HCT116 (cell line): Measurements from ENCODE around the gene PPM1E. TPM values are rescaled to one million over a fixed set of nuclear protein-coding genes. Genes with fewer than 3 reads are reported as not detected.
"Not testable (repeated sequence)": the region's sequence is repeated elsewhere in the genome, so short reads cannot be mapped to it uniquely, and the experiment has no call there.

Experiments used
- ATAC-seq: fragments of 200-7000 bp; cut with Tn5 transposase; 2 replicates; pipeline ENCODE4 v1.9.1; 2020; ENCODE audit warnings: mild to moderate bottlenecking, moderate library complexity
- BruUV-seq: library from RNA; stranded (reverse); fragments of 400-500 nt; replicated peaks from 2 replicates; lab custom pipeline; 2021; lab: Mats Ljungman, UMichigan
- CTCF ChIA-PET: fragments of 300-600 bp; sonication (Branson Sonifier 250); formaldehyde crosslinking; loops from one replicate; lab custom pipeline; 2021; ENCODE audit warnings: antibody characterized with exemption; lab: Charles Lee
- POLR2A ChIA-PET: fragments of 300-600, 350-600 bp; sonication (Branson Sonifier 250); formaldehyde crosslinking; loops from one replicate; lab custom pipeline; 2021; ENCODE audit warnings: antibody characterized with exemption; lab: Charles Lee
- RAD21 ChIA-PET, 2 experiments: fragments of 300-600 bp; sonication (Branson Sonifier 250); formaldehyde crosslinking; loops; one replicate each; lab custom pipeline; 2023; ENCODE audit warnings: low total read pairs in 2 of 2; ENCODE audit not compliant: uncharacterized antibody in 2 of 2, unreplicated experiment in 2 of 2, low non-redundant PET in 1 of 2; lab: Charles Lee
- DNase-seq: peaks from one replicate; pipeline ENCODE4 v3.0.0-alpha.2; 2010; ENCODE audit warnings: low read depth, low spot score
- H2AFZ ChIP-seq: fragments of 200-600 bp; shearing (Covaris generic), sonication (generic); 2 replicates; pipeline ENCODE4 v1.6.1; 2017; ENCODE audit warnings: low read depth, mixed run types, mixed read lengths, antibody characterized with exemption, low read length; ENCODE audit not compliant: poor library complexity, severe bottlenecking
- H3K27ac ChIP-seq: 2 replicates; pipeline ENCODE4 v1.5.1; 2012; ENCODE audit warnings: low read depth, low read length
- H3K27me3 ChIP-seq: fragments of 200-600 bp; sonication (generic); 2 replicates; pipeline ENCODE4 v1.6.1; 2016; ENCODE audit warnings: mixed run types, low read length, mixed read lengths; ENCODE audit not compliant: insufficient read depth
- H3K36me3 ChIP-seq, 2 experiments: fragments of 200-500 bp in 1 of 2; fragments of 200-600 bp in 1 of 2; sonication (Bioruptor generic) in 1 of 2; sonication (generic) in 1 of 2; 2 replicates each; pipeline versions ENCODE4 v1.5.1 to v1.6.1; 2014 to 2016; ENCODE audit warnings: low read length in 2 of 2, inconsistent platforms in 1 of 2, mixed read lengths in 1 of 2, mixed run types in 1 of 2; ENCODE audit not compliant: insufficient read depth in 2 of 2, control insufficient read depth in 1 of 2
- H3K4me1 ChIP-seq, 2 experiments: fragments of 200-600 bp in 1 of 2; sonication (generic) in 1 of 2; 2 replicates each; pipeline versions ENCODE4 v1.5.1 to v1.6.1; 2012 to 2017; ENCODE audit warnings: low read length in 2 of 2, inconsistent platforms in 1 of 2, mild to moderate bottlenecking in 1 of 2, mixed read lengths in 1 of 2, mixed run types in 1 of 2, moderate library complexity in 1 of 2; ENCODE audit not compliant: insufficient read depth in 2 of 2, control insufficient read depth in 1 of 2
- H3K4me2 ChIP-seq: fragments of 200-600 bp; sonication (generic); 2 replicates; pipeline ENCODE4 v1.6.1; 2017; ENCODE audit warnings: mixed run types, low read length, mixed read lengths
- H3K4me3 ChIP-seq, 2 experiments: fragments of 200-600 bp in 1 of 2; sonication (generic) in 1 of 2; replicated peaks in 1 of 2; 2 replicates each; pipeline ENCODE4 v1.5.1; 2011 to 2016; ENCODE audit warnings: low read length in 2 of 2, control low read depth in 1 of 2, low read depth in 1 of 2, mild to moderate bottlenecking in 1 of 2, mixed read lengths in 1 of 2, mixed run types in 1 of 2
- H3K79me2 ChIP-seq: fragments of 200-600 bp; sonication (generic); 2 replicates; pipeline ENCODE4 v1.6.1; 2017; ENCODE audit warnings: mild to moderate bottlenecking, mixed run types, low read length, moderate library complexity, mixed read lengths; ENCODE audit not compliant: insufficient read depth
- H3K9ac ChIP-seq: fragments of 200-600 bp; sonication (generic); 2 replicates; pipeline ENCODE4 v1.6.1; 2016; ENCODE audit warnings: low read length, mixed read lengths
- H3K9me2 ChIP-seq: fragments of 200-600 bp; sonication (generic), shearing (Covaris generic); 2 replicates; pipeline ENCODE4 v1.6.1; 2017; ENCODE audit warnings: mixed run types, mild to moderate bottlenecking, moderate library complexity; ENCODE audit not compliant: insufficient read depth
- H3K9me3 ChIP-seq, 2 experiments: fragments of 200-500 bp in 1 of 2; fragments of 200-600 bp in 1 of 2; sonication (Bioruptor generic) in 1 of 2; sonication (generic) in 1 of 2; 2 replicates each; pipeline ENCODE4 v1.6.1; 2014 to 2017; ENCODE audit warnings: low read length in 2 of 2, mixed read lengths in 2 of 2, inconsistent platforms in 1 of 2, low read depth in 1 of 2, mild to moderate bottlenecking in 1 of 2, mixed run types in 1 of 2, moderate library complexity in 1 of 2; ENCODE audit not compliant: control insufficient read depth in 1 of 2, insufficient read depth in 1 of 2
- H4K20me1 ChIP-seq: fragments of 200-600 bp; sonication (generic), shearing (Covaris generic); 2 replicates; pipeline ENCODE4 v1.6.1; 2017; ENCODE audit warnings: mixed run types, mild to moderate bottlenecking, moderate library complexity; ENCODE audit not compliant: insufficient read depth
- CBX3 ChIP-seq: IDR thresholded peaks from 2 replicates; pipeline ENCODE4 v1.6.1; 2012; ENCODE audit warnings: low read depth
- EGR1 ChIP-seq: IDR thresholded peaks from 2 replicates; pipeline ENCODE4 v1.6.1; 2012; ENCODE audit warnings: low read depth
- EZH2 ChIP-seq: fragments of 200-600 bp; sonication (generic); IDR thresholded peaks from 2 replicates; pipeline ENCODE4 v1.6.1; 2017; ENCODE audit warnings: antibody characterized with exemption, mixed run types
- JUND ChIP-seq: IDR thresholded peaks from 2 replicates; pipeline ENCODE4 v1.6.1; 2012
- RAD21 ChIP-seq: IDR thresholded peaks from 2 replicates; pipeline ENCODE4 v1.6.1; 2012; ENCODE audit warnings: low read depth, mild to moderate bottlenecking
- SIN3A ChIP-seq: IDR thresholded peaks from 2 replicates; pipeline ENCODE4 v1.6.1; 2012; ENCODE audit warnings: low read depth
- YY1 ChIP-seq: IDR thresholded peaks from 2 replicates; pipeline ENCODE4 v1.6.1; 2011; ENCODE audit warnings: low read length, low read depth, moderate library complexity, mild to moderate bottlenecking; ENCODE audit not compliant: insufficient replicate concordance; ENCODE audit errors: extremely low read depth
- ZNF274 ChIP-seq: fragments of 200-500 bp; sonication (Bioruptor generic); IDR thresholded peaks from 2 replicates; pipeline ENCODE4 v1.6.1; 2014; ENCODE audit warnings: mild to moderate bottlenecking, low read depth, low read length, inconsistent platforms
- intact Hi-C: fragments of 100-400 bp; cut with micrococcal nuclease; formaldehyde crosslinking; loops from 2 replicates; pipeline ENCODE4 v1.10.0; 2022
- total RNA-seq: library from RNA; stranded (reverse); gene quantifications from one replicate; pipeline ENCODE4 v1.2.1, GENCODE V29; 2021; ENCODE audit not compliant: unreplicated experiment
- TF ChIP-seq, protein P1 (sequence below): IDR thresholded peaks from 2 replicates; pipeline ENCODE4 v1.6.1; 2012; ENCODE audit warnings: low read depth
- TF ChIP-seq, protein P2 (sequence below), 3 experiments: fragments of 200-600 bp in 1 of 3; sonication (generic) in 1 of 3; IDR thresholded peaks in 2 of 3; conservative IDR thresholded peaks in 1 of 3; 2 replicates each; pipeline ENCODE4 v1.5.1; 2012 to 2017; ENCODE audit warnings: low read depth in 2 of 3, low read length in 2 of 3, antibody characterized with exemption in 1 of 3, borderline replicate concordance in 1 of 3, control low read depth in 1 of 3, mild to moderate bottlenecking in 1 of 3, mixed read lengths in 1 of 3, mixed run types in 1 of 3, moderate library complexity in 1 of 3; ENCODE audit not compliant: insufficient read depth in 1 of 3
- TF ChIP-seq, protein P3 (sequence below): IDR thresholded peaks from 2 replicates; pipeline ENCODE4 v1.6.1; 2011; ENCODE audit warnings: mild to moderate bottlenecking, low read length, moderate library complexity; ENCODE audit not compliant: insufficient replicate concordance; ENCODE audit errors: extremely low read depth

Gene PPM1E
- total RNA-seq, 1 experiment from 2014 or later: 0.02 TPM

DNA sequence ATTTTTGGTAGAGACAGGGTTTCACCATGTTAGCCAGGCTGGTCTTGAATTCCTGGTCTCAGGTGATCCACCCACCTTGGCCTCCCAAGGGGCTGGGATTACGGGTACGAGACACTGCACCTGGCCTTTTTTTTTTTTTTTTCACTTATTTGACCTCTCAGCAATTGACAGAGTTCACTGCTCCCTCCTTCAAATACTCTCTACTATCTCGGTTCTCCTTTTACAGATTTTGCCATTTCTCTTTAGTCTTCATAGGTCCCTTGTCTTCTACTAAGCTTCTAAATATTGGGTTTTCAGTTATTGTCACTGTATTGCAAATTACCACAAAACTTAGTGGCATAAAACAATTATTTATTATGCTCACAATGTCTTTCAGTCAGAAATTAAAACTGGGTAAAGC, 191.8 kb downstream of the PPM1E start (continued):
- TF ChIP-seq, protein P1, sequence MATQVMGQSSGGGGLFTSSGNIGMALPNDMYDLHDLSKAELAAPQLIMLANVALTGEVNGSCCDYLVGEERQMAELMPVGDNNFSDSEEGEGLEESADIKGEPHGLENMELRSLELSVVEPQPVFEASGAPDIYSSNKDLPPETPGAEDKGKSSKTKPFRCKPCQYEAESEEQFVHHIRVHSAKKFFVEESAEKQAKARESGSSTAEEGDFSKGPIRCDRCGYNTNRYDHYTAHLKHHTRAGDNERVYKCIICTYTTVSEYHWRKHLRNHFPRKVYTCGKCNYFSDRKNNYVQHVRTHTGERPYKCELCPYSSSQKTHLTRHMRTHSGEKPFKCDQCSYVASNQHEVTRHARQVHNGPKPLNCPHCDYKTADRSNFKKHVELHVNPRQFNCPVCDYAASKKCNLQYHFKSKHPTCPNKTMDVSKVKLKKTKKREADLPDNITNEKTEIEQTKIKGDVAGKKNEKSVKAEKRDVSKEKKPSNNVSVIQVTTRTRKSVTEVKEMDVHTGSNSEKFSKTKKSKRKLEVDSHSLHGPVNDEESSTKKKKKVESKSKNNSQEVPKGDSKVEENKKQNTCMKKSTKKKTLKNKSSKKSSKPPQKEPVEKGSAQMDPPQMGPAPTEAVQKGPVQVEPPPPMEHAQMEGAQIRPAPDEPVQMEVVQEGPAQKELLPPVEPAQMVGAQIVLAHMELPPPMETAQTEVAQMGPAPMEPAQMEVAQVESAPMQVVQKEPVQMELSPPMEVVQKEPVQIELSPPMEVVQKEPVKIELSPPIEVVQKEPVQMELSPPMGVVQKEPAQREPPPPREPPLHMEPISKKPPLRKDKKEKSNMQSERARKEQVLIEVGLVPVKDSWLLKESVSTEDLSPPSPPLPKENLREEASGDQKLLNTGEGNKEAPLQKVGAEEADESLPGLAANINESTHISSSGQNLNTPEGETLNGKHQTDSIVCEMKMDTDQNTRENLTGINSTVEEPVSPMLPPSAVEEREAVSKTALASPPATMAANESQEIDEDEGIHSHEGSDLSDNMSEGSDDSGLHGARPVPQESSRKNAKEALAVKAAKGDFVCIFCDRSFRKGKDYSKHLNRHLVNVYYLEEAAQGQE: no peak
- TF ChIP-seq EGR1: no peak

DNA sequence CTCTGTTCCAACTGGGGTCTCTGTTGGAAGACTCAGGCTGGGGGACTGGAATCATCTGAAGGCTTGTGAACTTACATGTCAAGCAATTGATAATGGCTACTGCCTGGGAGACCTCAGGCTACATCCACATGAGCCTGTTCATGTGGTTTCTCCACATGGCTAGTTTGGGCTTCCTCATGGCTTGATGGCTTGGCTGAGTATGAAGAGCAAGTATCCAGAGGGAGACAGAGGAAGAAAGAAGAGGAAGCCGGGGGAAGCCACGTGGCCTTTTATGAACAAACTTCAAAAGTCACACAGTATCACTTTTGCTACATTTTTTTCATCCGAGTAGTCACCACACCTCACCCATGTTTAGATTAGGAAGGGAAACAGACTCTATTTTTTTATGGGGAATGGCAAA, 192.2 kb downstream of the PPM1E start:
- ATAC-seq (no peak), DNase-seq (no peak)
- TF ChIP-seq ZNF274: no peak
- no peak for TF ChIP-seq JUND
- TF ChIP-seq CBX3: no peak
- TF ChIP-seq RAD21: no peak
- TF ChIP-seq EZH2: no peak
- TF ChIP-seq, protein P2, sequence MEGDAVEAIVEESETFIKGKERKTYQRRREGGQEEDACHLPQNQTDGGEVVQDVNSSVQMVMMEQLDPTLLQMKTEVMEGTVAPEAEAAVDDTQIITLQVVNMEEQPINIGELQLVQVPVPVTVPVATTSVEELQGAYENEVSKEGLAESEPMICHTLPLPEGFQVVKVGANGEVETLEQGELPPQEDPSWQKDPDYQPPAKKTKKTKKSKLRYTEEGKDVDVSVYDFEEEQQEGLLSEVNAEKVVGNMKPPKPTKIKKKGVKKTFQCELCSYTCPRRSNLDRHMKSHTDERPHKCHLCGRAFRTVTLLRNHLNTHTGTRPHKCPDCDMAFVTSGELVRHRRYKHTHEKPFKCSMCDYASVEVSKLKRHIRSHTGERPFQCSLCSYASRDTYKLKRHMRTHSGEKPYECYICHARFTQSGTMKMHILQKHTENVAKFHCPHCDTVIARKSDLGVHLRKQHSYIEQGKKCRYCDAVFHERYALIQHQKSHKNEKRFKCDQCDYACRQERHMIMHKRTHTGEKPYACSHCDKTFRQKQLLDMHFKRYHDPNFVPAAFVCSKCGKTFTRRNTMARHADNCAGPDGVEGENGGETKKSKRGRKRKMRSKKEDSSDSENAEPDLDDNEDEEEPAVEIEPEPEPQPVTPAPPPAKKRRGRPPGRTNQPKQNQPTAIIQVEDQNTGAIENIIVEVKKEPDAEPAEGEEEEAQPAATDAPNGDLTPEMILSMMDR (IDR thresholded peaks at IDR 0.05 in 2 of 3, conservative IDR thresholded peaks at IDR 0.05 in 1 of 3; ENCODE audit: borderline replicate concordance in 1 of 3, insufficient read depth in 1 of 3, low read depth in 2 of 3, low read length in 2 of 3): no peak
- TF ChIP-seq YY1: no peak
- TF ChIP-seq, protein P3, sequence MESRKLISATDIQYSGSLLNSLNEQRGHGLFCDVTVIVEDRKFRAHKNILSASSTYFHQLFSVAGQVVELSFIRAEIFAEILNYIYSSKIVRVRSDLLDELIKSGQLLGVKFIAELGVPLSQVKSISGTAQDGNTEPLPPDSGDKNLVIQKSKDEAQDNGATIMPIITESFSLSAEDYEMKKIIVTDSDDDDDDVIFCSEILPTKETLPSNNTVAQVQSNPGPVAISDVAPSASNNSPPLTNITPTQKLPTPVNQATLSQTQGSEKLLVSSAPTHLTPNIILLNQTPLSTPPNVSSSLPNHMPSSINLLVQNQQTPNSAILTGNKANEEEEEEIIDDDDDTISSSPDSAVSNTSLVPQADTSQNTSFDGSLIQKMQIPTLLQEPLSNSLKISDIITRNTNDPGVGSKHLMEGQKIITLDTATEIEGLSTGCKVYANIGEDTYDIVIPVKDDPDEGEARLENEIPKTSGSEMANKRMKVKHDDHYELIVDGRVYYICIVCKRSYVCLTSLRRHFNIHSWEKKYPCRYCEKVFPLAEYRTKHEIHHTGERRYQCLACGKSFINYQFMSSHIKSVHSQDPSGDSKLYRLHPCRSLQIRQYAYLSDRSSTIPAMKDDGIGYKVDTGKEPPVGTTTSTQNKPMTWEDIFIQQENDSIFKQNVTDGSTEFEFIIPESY: no peak
- no peak for TF ChIP-seq SIN3A
- H3K4me3 ChIP-seq: no peak overlapping the region
- no peak overlapping the region for H3K9ac ChIP-seq
- H3K27me3 ChIP-seq: no peaks in the 10 kb centered on the region
- H3K36me3 ChIP-seq: no peaks in the 10 kb centered on the region
- intact Hi-C loops: no loop called here
- ChIA-PET RAD21 (no interaction called here), POLR2A (interaction anchor here (0.7 kb wide), 2 partner anchors 8 to 25 kb away, joined by 3 to 4 read pairs; no protein-coding TSS in a partner anchor), CTCF (no interaction called here)
- H3K4me1 ChIP-seq: no peaks in the 10 kb centered on the region
- H3K27ac ChIP-seq: no peak overlapping the region
- H3K79me2 ChIP-seq: no peaks in the 10 kb centered on the region
- H3K4me2 ChIP-seq: no peak overlapping the region
- H2AFZ ChIP-seq: no peak overlapping the region
- BruUV-seq: no TSS peak
- H4K20me1 ChIP-seq: no peaks in the 10 kb centered on the region
- peaks cover 3 to 15% of the 10 kb centered on the region in 2 experiments; a peak in 3 of 4 replicates for H3K9me3 ChIP-seq
- H3K9me2 ChIP-seq: no peaks in the 10 kb centered on the region

DNA sequence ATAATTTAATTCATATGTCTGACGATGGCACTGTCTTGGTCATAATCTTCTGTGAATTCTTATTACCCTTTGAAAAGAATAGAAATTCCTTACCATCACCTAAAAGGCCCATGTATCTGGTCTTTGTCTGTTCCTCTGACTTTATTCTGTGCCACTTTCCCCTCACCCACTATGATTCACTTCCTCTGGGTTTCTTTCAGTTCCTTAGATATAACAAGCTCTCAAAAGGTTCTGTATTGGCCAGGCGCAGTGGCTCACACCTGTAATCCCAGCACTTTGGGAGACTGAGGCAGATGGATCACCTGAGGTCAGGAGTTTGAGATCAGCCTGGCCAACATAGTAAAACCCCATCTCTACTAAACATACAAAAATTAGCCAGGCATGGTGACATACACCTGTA, 198.7 kb downstream of the PPM1E start:
- BruUV-seq, CTCF ChIA-PET, DNase-seq, H3K9me2 ChIP-seq, intact Hi-C loops, H3K4me2 ChIP-seq, H3K9ac ChIP-seq, H4K20me1 ChIP-seq, POLR2A ChIA-PET, H3K4me3 ChIP-seq, H3K79me2 ChIP-seq, H3K27me3 ChIP-seq, RAD21 ChIA-PET, ATAC-seq, H3K36me3 ChIP-seq, H3K27ac ChIP-seq, H2AFZ ChIP-seq: not testable (repeated sequence)
- H3K9me3 ChIP-seq: peaks cover 3 to 13% of the 10 kb centered on the region in 2 experiments; a peak in 3 of 4 replicates
- H3K4me1 ChIP-seq: peaks cover 7 to 10% of the 10 kb centered on the region in 2 experiments
